Neural crest cell (in vitro differentiated cells): ENCODE results near the gene EDA. TPM values are rescaled to one million over a fixed set of nuclear protein-coding genes. Genes with fewer than 3 reads are reported as not detected.
A peak's percentile ranks its signal among the peaks of the same experiment; 100 is the strongest.

Experiments used
- DNase-seq: peaks from one replicate; pipeline ENCODE4 v3.0.0; 2021; ENCODE audit warnings: low read depth, mixed read lengths, low spot score
- H3K27ac Mint-ChIP-seq: one replicate; pipeline ENCODE4 v1.8.0; 2021; ENCODE audit warnings: mild to moderate bottlenecking, mixed read lengths; ENCODE audit not compliant: unreplicated experiment
- H3K27me3 Mint-ChIP-seq: 2 replicates; pipeline ENCODE4 v1.8.0; 2021; ENCODE audit warnings: low read depth, mild to moderate bottlenecking, mixed read lengths
- H3K36me3 Mint-ChIP-seq: 2 replicates; pipeline ENCODE4 v1.8.0; 2021; ENCODE audit warnings: low read depth, mild to moderate bottlenecking, mixed read lengths
- H3K4me1 Mint-ChIP-seq: 2 replicates; pipeline ENCODE4 v1.8.0; 2021; ENCODE audit warnings: mixed read lengths
- H3K4me3 Mint-ChIP-seq: one replicate; pipeline ENCODE4 v1.8.0; 2021; ENCODE audit warnings: mild to moderate bottlenecking, mixed read lengths
- H3K9me3 Mint-ChIP-seq: 2 replicates; pipeline ENCODE4 v1.8.0; 2021; ENCODE audit warnings: mixed read lengths
- total RNA-seq: library from RNA; stranded (reverse); gene quantifications from 2 replicates; pipeline ENCODE4 v1.2.1, GENCODE V29; 2021
- TF ChIP-seq, protein P1 (sequence below): fragments of 200-600 bp; sonication (generic); conservative IDR thresholded peaks from 2 replicates; pipeline ENCODE4 v1.5.0; 2021; ENCODE audit warnings: antibody characterized with exemption, mild to moderate bottlenecking

Gene EDA
- total RNA-seq, 1 donor from 2014 or later = 2.5 TPM

DNA sequence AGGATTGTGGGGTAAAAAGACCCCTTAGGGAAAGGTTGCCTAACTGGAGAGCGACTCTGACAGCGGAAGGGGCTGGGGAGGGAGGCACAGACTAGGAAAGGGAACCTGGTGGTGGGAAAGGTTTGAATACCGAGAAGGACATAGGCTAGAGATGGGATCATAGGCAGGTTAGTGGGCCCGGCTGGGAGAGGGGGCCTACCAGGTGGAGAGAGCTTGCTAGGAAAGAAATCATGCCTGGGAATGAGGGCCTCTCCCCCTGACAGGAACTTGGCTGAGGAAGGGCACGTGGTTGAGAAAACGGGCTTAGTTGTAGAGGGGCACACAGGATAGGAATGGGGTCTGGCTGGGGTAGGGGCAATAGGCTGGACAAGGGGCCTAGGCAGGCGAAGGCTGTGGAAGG is 450.7 kb downstream of the EDA start:
- Mint-ChIP-seq H3K27me3 (no peaks in the 10 kb centered on the region), H3K36me3 (peaks cover 4% of the 10 kb centered on the region), H3K27ac (peak overlapping the region; percentile 50), H3K9me3 (peaks cover 8% of the 10 kb centered on the region), H3K4me3 (no peak overlapping the region), H3K4me1 (no peaks in the 10 kb centered on the region)
- no peak for DNase-seq
- TF ChIP-seq, protein P1, sequence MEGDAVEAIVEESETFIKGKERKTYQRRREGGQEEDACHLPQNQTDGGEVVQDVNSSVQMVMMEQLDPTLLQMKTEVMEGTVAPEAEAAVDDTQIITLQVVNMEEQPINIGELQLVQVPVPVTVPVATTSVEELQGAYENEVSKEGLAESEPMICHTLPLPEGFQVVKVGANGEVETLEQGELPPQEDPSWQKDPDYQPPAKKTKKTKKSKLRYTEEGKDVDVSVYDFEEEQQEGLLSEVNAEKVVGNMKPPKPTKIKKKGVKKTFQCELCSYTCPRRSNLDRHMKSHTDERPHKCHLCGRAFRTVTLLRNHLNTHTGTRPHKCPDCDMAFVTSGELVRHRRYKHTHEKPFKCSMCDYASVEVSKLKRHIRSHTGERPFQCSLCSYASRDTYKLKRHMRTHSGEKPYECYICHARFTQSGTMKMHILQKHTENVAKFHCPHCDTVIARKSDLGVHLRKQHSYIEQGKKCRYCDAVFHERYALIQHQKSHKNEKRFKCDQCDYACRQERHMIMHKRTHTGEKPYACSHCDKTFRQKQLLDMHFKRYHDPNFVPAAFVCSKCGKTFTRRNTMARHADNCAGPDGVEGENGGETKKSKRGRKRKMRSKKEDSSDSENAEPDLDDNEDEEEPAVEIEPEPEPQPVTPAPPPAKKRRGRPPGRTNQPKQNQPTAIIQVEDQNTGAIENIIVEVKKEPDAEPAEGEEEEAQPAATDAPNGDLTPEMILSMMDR = no peak

DNA sequence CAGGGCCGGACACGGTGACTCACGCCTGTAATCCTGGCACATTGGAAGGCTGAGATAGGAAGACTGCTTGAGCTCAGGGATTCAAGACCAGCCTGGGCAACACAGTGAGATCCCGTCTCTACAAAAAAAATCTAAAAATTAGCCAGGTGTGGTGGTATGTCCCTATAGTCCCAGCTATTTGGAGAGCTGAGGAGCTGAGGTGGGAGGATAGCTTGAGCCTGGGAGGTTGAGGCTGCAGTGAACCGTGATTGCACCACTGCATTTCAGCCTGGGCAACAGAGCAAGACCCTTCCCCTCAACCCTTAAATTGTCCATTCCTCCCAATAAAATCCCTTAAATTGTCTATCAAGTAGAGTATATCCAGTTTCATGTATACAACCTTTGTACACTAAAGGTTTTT is 463.4 kb downstream of the EDA start:
- no peak overlapping the region for H3K27ac Mint-ChIP-seq
- H3K36me3 Mint-ChIP-seq = peaks cover 2% of the 10 kb centered on the region
- TF ChIP-seq, protein P1 = no peak
- H3K4me1 Mint-ChIP-seq = no peaks in the 10 kb centered on the region
- no peak overlapping the region for H3K4me3 Mint-ChIP-seq
- peaks cover 2% of the 10 kb centered on the region for H3K9me3 Mint-ChIP-seq
- H3K27me3 Mint-ChIP-seq = no peaks in the 10 kb centered on the region
- no peak for DNase-seq

DNA sequence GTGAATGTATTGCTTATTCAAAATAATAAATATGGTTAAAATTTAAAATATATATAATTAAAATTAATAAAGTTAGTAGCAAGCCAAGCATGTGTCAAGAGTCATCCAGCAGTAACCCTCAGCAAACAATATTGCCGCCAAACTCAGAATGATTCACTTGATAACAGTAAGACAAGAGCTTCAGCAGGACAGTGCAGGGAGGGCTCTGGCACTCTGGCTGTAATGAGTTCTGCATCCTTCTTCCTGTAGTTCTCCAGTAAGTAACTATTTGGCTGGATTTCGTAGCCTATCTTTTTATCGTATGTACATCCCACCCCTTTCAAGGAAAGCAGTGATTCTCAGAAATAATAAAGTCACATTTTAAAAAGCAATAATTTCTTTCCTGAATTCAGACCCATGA is 464.0 kb downstream of the EDA start:
- DNase-seq = no peak
- TF ChIP-seq, protein P1 = no peak
- Mint-ChIP-seq H3K4me1 (no peaks in the 10 kb centered on the region), H3K4me3 (no peak overlapping the region), H3K27ac (no peak overlapping the region), H3K36me3 (peaks cover 2% of the 10 kb centered on the region), H3K27me3 (no peaks in the 10 kb centered on the region), H3K9me3 (peaks cover 2% of the 10 kb centered on the region)

DNA sequence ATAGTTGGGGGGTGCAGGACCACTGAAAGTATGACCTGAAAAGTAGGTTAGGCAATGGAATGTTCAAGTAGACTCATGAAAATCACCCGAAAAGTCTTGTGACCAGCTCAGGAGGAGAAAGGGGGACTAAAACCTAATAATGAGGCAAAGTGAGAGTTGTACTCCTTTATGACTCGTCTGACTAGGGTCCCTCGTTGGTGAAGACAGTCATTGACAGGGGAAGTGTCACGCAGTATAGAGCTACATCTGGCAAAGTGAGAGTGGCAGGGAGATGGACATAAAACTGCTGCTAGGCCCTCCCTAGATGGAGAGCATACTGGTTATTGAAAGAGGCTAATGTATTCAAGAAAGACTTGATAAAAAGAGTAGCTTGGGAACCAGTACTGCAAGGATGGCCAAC is 466.8 kb downstream of the EDA start:
- DNase-seq = no peak
- no peak overlapping the region for H3K27ac Mint-ChIP-seq
- no peaks in the 10 kb centered on the region for H3K27me3 Mint-ChIP-seq
- H3K4me1 Mint-ChIP-seq = no peaks in the 10 kb centered on the region
- peaks cover 2% of the 10 kb centered on the region for H3K9me3 Mint-ChIP-seq
- H3K36me3 Mint-ChIP-seq = no peaks in the 10 kb centered on the region
- TF ChIP-seq, protein P1 = no peak
- no peak overlapping the region for H3K4me3 Mint-ChIP-seq

DNA sequence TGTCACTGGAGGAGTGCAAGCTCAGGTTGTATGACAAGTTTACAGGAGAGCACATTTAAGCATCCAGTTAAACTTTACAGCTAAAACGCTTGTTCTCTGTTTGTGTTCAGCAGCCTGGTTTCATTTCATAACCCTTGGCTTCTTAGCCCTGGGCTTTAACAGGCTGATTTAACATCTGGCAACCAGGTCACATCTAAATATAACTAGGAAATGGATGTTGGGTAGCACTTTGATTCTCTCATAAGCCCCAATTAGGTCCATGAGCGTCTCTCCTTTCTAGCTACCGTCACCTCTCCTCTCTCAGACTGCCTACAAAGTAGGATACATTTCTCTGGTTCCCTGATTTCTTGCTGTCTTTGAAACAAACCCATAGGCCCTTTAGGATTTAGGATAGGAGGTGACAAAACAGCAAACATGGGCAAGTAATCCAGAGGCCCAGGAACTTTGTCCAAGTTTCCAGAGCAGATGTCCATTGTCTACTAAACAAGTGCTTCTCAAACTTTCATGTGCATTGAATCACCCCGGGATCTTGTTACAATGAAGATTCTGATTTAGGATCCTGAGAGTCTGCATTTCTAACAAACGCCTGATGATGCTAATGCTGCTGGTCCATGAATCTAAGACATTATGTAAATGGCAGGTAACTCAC is 468.8 kb downstream of the EDA start:
- Mint-ChIP-seq H3K27ac (no peak overlapping the region), H3K4me1 (no peaks in the 10 kb centered on the region), H3K27me3 (no peaks in the 10 kb centered on the region), H3K9me3 (no peaks in the 10 kb centered on the region), H3K4me3 (no peak overlapping the region), H3K36me3 (no peaks in the 10 kb centered on the region)
- TF ChIP-seq, protein P1 = no peak
- DNase-seq = no peak
